HepG2 (cell line): ENCODE results near the gene FOXN3. TPM values are rescaled to one million over a fixed set of nuclear protein-coding genes. Genes with fewer than 3 reads are reported as not detected.

ENCODE experiments used
- ATM ChIP-seq: fragments of 450-650 bp; IDR thresholded peaks from 2 replicates; pipeline ENCODE4 v1.7.1; 2017; ENCODE audit warnings: mild to moderate bottlenecking, borderline replicate concordance
- DNMT3B ChIP-seq: conservative IDR thresholded peaks from 2 replicates; pipeline ENCODE4 v1.6.1; 2016; ENCODE audit warnings: missing biosample characterization, control low read depth
- HOXA7 ChIP-seq: sonication (generic); formaldehyde crosslinking; IDR thresholded peaks from 2 replicates; pipeline ENCODE4 v1.8.1; 2022; ENCODE audit warnings: mild to moderate bottlenecking, missing genetic modification reagents, moderate library complexity
- HOXA9 ChIP-seq: sonication (generic); formaldehyde crosslinking; IDR thresholded peaks from 2 replicates; pipeline ENCODE4 v1.8.1; 2022; ENCODE audit warnings: missing genetic modification reagents, mild to moderate bottlenecking, moderate library complexity, borderline replicate concordance
- MAF1 ChIP-seq: sonication (generic); formaldehyde crosslinking; IDR thresholded peaks from 2 replicates; pipeline ENCODE4 v1.5.0; 2020; ENCODE audit warnings: missing genetic modification reagents, borderline replicate concordance
- NFAT5 ChIP-seq: sonication (generic); formaldehyde crosslinking; IDR thresholded peaks from 2 replicates; pipeline ENCODE4 v1.4.0; 2020; ENCODE audit warnings: missing genetic modification reagents
- NR0B2 ChIP-seq: sonication (generic); formaldehyde crosslinking; IDR thresholded peaks from 2 replicates; pipeline ENCODE4 v1.4.0; 2020; ENCODE audit warnings: mild to moderate bottlenecking, missing genetic modification reagents
- PBX3 ChIP-seq: sonication (generic); formaldehyde crosslinking; IDR thresholded peaks from 2 replicates; pipeline ENCODE4 v1.8.1; 2023; ENCODE audit warnings: missing genetic modification reagents, inconsistent platforms, borderline replicate concordance
- RFX3 ChIP-seq: IDR thresholded peaks from 2 replicates; pipeline ENCODE4 v1.6.1; 2016; ENCODE audit warnings: missing biosample characterization, missing genetic modification reagents
- SRSF9 ChIP-seq: fragments of 200-400 bp; formaldehyde crosslinking; IDR thresholded peaks from 2 replicates; pipeline ENCODE4 v1.6.1; 2018; ENCODE audit warnings: borderline replicate concordance, mild to moderate bottlenecking, low read depth, low read length; ENCODE audit not compliant: insufficient read depth, poor library complexity, severe bottlenecking
- STAT6 ChIP-seq: sonication (generic); formaldehyde crosslinking; IDR thresholded peaks from 2 replicates; pipeline ENCODE4 v1.4.0; 2020; ENCODE audit warnings: missing genetic modification reagents, mild to moderate bottlenecking, borderline replicate concordance
- TAF15 ChIP-seq: fragments of 200-400 bp; formaldehyde crosslinking; IDR thresholded peaks from one replicate; pipeline ENCODE4 v1.6.1; 2018; ENCODE audit warnings: mild to moderate bottlenecking, low read depth, low read length; ENCODE audit not compliant: poor library complexity, severe bottlenecking
- THRA ChIP-seq: sonication (generic); formaldehyde crosslinking; IDR thresholded peaks from 2 replicates; pipeline ENCODE4 v1.4.0; 2020; ENCODE audit warnings: missing genetic modification reagents, borderline replicate concordance
- ZFP37 ChIP-seq: sonication (generic); formaldehyde crosslinking; IDR thresholded peaks from 2 replicates; pipeline ENCODE4 v1.4.0; 2020; ENCODE audit warnings: missing genetic modification reagents, borderline replicate concordance
- ZNF333 ChIP-seq: sonication (generic); formaldehyde crosslinking; IDR thresholded peaks from 2 replicates; pipeline ENCODE4 v1.4.0; 2020; ENCODE audit warnings: mild to moderate bottlenecking, missing genetic modification reagents, borderline replicate concordance
- ZNF547 ChIP-seq: sonication (generic); formaldehyde crosslinking; IDR thresholded peaks from 2 replicates; pipeline ENCODE4 v1.5.1; 2020; ENCODE audit warnings: mild to moderate bottlenecking, missing genetic modification reagents
- ZNF891 ChIP-seq: sonication (generic); formaldehyde crosslinking; IDR thresholded peaks from 2 replicates; pipeline ENCODE4 v1.5.0; 2020; ENCODE audit warnings: mild to moderate bottlenecking, missing genetic modification reagents
- polyA plus RNA-seq, 8 experiments: library from polyadenylated mRNA; depleted of rRNA in 3 of 8; stranded (reverse) in 7 of 8; unstranded in 1 of 8; fragments of >200 nt; fragmentation: Illumina TruSeq in 4 of 8; extraction: Trizol in 4 of 8; gene quantifications; 2 replicates each; pipeline versions ENCODE4 v1.2.1 to v1.2.3, GENCODE V29; 2011 to 2016; ENCODE audit warnings: low read depth in 4 of 8, missing spikeins in 1 of 8, mixed read lengths in 1 of 8; ENCODE audit not compliant: insufficient read depth in 1 of 8
- total RNA-seq, 5 experiments: library from RNA; depleted of rRNA; stranded (reverse); fragments of >200 nt; fragmentation: Illumina TruSeq; extraction: Trizol; gene quantifications; 2 replicates each; pipeline ENCODE4 v1.2.3, GENCODE V29; 2016; ENCODE audit warnings: low read depth in 1 of 5

FOXN3 gene
- total and polyA plus RNA-seq, 2 of the 13 experiments (the other 11 are each of a cell fraction or from before 2014, with no cell fraction given): 32.4 to 70.2 TPM

- TF ChIP-seq ZNF333 (CRISPR knock-in tag): no peak
- TF ChIP-seq HOXA9 (CRISPR knock-in tag): no peak
- no peak for TF ChIP-seq NR0B2 (CRISPR knock-in tag)
- TF ChIP-seq RFX3 (CRISPR knock-in tag): no peak
- no peak for TF ChIP-seq DNMT3B (CRISPR knock-in tag)
- no peak for TF ChIP-seq NFAT5 (CRISPR knock-in tag)
- TF ChIP-seq MAF1 (CRISPR knock-in tag): no peak
- TF ChIP-seq SRSF9: no peak
- TF ChIP-seq STAT6 (CRISPR knock-in tag): no peak
- no peak for TF ChIP-seq HOXA7 (CRISPR knock-in tag)
- TF ChIP-seq ATM: no peak
- peak; percentile 56; the same call in 1 of the 2 replicates for TF ChIP-seq ZNF891 (CRISPR knock-in tag)
- no peak for TF ChIP-seq TAF15
- no peak; the same call in 1 of the 2 replicates for TF ChIP-seq ZNF547 (CRISPR knock-in tag)
- no peak for TF ChIP-seq ZFP37
- TF ChIP-seq THRA: no peak
- TF ChIP-seq PBX3 (CRISPR knock-in tag): no peak
Observed at GRCh38 chr14:89417465-89418225, 612 bp upstream of the FOXN3 start (continued).
